NB4 (cell line): Measurements from ENCODE around the gene FDX2.
A peak's percentile ranks its signal among the peaks of the same experiment; 100 is the strongest.

Experiments used
- DNase-seq: peaks from one replicate; pipeline ENCODE4 v3.0.0; 2010; ENCODE audit warnings: low read depth
- H3K4me3 ChIP-seq: one replicate; pipeline ENCODE4 v1.5.1; 2011; ENCODE audit warnings: mild to moderate bottlenecking, low read depth, low read length, moderate library complexity
- CTCF ChIP-seq: IDR thresholded peaks from one replicate; pipeline ENCODE4 v1.5.1; 2012; ENCODE audit warnings: low read depth, low read length
- MAX ChIP-seq: IDR thresholded peaks from 2 replicates; pipeline ENCODE4 v1.6.1; 2011; ENCODE audit warnings: low read depth, low read length
- MYC ChIP-seq: IDR thresholded peaks from 2 replicates; pipeline ENCODE4 v1.6.1; 2011; ENCODE audit warnings: low read depth, low read length
- POLR2A ChIP-seq: IDR thresholded peaks from 2 replicates; pipeline ENCODE4 v1.6.1; 2011; ENCODE audit warnings: mild to moderate bottlenecking; ENCODE audit not compliant: insufficient read length; ENCODE audit errors: extremely low read depth

FDX2 gene

GRCh38 chr19:10315335-10316214 is at the start of gene FDX2:
Gene FDX2 (minus strand): TSS chr19:10316015. CDS start chr19:10315996, 19 bp downstream.
- peak; percentile 98 for DNase-seq
- no peak for TF ChIP-seq POLR2A
- H3K4me3 ChIP-seq = peak within 1 kb of the TSS; percentile 76

- DNase-seq = no peak
- TF ChIP-seq CTCF (no peak), POLR2A (no peak), MAX (no peak), MYC (no peak)
- H3K4me3 ChIP-seq = no peak overlapping the region
Measured at GRCh38 chr19:10365518-10365917, 49.7 kb upstream of the FDX2 start.

GRCh38 chr19:10364644-10365043 is 48.8 kb upstream of the FDX2 start:
- TF ChIP-seq CTCF = no peak
- no peak for TF ChIP-seq MAX
- no peak for TF ChIP-seq MYC
- TF ChIP-seq POLR2A = no peak
- DNase-seq = no peak
- no peak overlapping the region for H3K4me3 ChIP-seq

- H3K4me3 ChIP-seq = no peak overlapping the region
- DNase-seq = peak; percentile 81
- TF ChIP-seq POLR2A (no peak), CTCF (no peak), MAX (no peak), MYC (no peak)
Measured at GRCh38 chr19:10363789-10364281, 48.0 kb upstream of the FDX2 start.

- TF ChIP-seq MYC (no peak), MAX (no peak), POLR2A (no peak), CTCF (no peak)
- no peak for DNase-seq
- no peak overlapping the region for H3K4me3 ChIP-seq
Measured at GRCh38 chr19:10362259-10362658, 46.4 kb upstream of the FDX2 start.

- no peak for TF ChIP-seq MYC
- TF ChIP-seq CTCF = no peak
- no peak for TF ChIP-seq POLR2A
- no peak for TF ChIP-seq MAX
- no peak overlapping the region for H3K4me3 ChIP-seq
- peak; percentile 53 for DNase-seq
Measured at GRCh38 chr19:10361569-10362011, 45.8 kb upstream of the FDX2 start.
